HG03196 (cell line): ENCODE measurements around the gene HSPB2.

Experiments used
- ATAC-seq: cut with Tn5 transposase; IDR thresholded peaks from one replicate; pipeline ENCODE4 v1.9.1; 2021; ENCODE audit not compliant: unreplicated experiment

HSPB2 gene

GRCh38 chr11:111937461-111937769 lies 24.9 kb downstream of the HSPB2 start:
- no peak for ATAC-seq

GRCh38 chr11:111937844-111938243 lies 25.3 kb downstream of the HSPB2 start:
- no peak for ATAC-seq

GRCh38 chr11:111938687-111939160 lies 26.2 kb downstream of the HSPB2 start:
- peak; percentile 73 for ATAC-seq

- ATAC-seq, result no peak
These were observed 27.5 kb downstream of the HSPB2 start for GRCh38 chr11:111939836-111940604.

GRCh38 chr11:111941963-111942362 lies 29.4 kb downstream of the HSPB2 start:
- ATAC-seq, result no peak

- no peak for ATAC-seq
These were observed 30.3 kb downstream of the HSPB2 start for GRCh38 chr11:111942829-111943228.

- no peak for ATAC-seq
These were observed 31.6 kb downstream of the HSPB2 start for GRCh38 chr11:111944139-111944538.

GRCh38 chr11:111944651-111945051 lies 32.1 kb downstream of the HSPB2 start:
- no peak for ATAC-seq

GRCh38 chr11:111945198-111945597 lies 32.7 kb downstream of the HSPB2 start:
- no peak for ATAC-seq

GRCh38 chr11:111946499-111946898 lies 34.0 kb downstream of the HSPB2 start:
- no peak for ATAC-seq

GRCh38 chr11:111947143-111947542 lies 34.6 kb downstream of the HSPB2 start:
- no peak for ATAC-seq

- no peak for ATAC-seq
These were observed 37.2 kb downstream of the HSPB2 start for GRCh38 chr11:111949519-111950426.

GRCh38 chr11:111951565-111951964 lies 39.0 kb downstream of the HSPB2 start:
- no peak for ATAC-seq

- ATAC-seq, result no peak
These were observed 41.6 kb downstream of the HSPB2 start for GRCh38 chr11:111954154-111954553.

GRCh38 chr11:111957663-111958444 lies 45.3 kb downstream of the HSPB2 start:
- ATAC-seq, result no peak

- no peak for ATAC-seq
These were observed 48.4 kb downstream of the HSPB2 start for GRCh38 chr11:111960916-111961315.

GRCh38 chr11:111961389-111962300 lies 49.1 kb downstream of the HSPB2 start:
- ATAC-seq, result no peak
